Stimulated activated CD8-positive, alpha-beta memory T cell treated with anti-CD3 and anti-CD28 coated beads, Interleukin-15, amount 100 ng/mL, for 24 hours (primary cell): ENCODE results near the gene SLC5A10.

ENCODE experiments used
- DNase-seq: peaks from one replicate; pipeline ENCODE4 v3.0.0-alpha.2; 2020; ENCODE audit warnings: low read depth

The SLC5A10 gene

GRCh38 chr17:18985475-18985874 lies 33.5 kb downstream of the SLC5A10 start:
- no peak for DNase-seq

GRCh38 chr17:18986541-18987229 lies 34.7 kb downstream of the SLC5A10 start:
- no peak for DNase-seq

GRCh38 chr17:18987230-18987610 lies 35.3 kb downstream of the SLC5A10 start:
- DNase-seq: no peak

GRCh38 chr17:18987862-18988545 lies 36.0 kb downstream of the SLC5A10 start:
- DNase-seq: no peak

GRCh38 chr17:18988546-18989173 lies 36.7 kb downstream of the SLC5A10 start:
- no peak for DNase-seq

GRCh38 chr17:18990331-18990730 lies 38.4 kb downstream of the SLC5A10 start:
- DNase-seq: no peak

GRCh38 chr17:18991531-18992315 lies 39.8 kb downstream of the SLC5A10 start:
- DNase-seq: no peak

GRCh38 chr17:18992454-18993130 lies 40.6 kb downstream of the SLC5A10 start:
- DNase-seq: no peak

GRCh38 chr17:18993905-18994526 lies 42.1 kb downstream of the SLC5A10 start:
- DNase-seq: no peak

GRCh38 chr17:18994631-18995030 lies 42.7 kb downstream of the SLC5A10 start:
- DNase-seq: no peak

- DNase-seq: no peak
Measured at GRCh38 chr17:18995220-18995619, 43.3 kb downstream of the SLC5A10 start.

- no peak for DNase-seq
Measured at GRCh38 chr17:18996458-18996857, 44.5 kb downstream of the SLC5A10 start.

GRCh38 chr17:18997650-18998196 lies 45.8 kb downstream of the SLC5A10 start:
- DNase-seq: no peak

- DNase-seq: no peak
Measured at GRCh38 chr17:18999394-18999793, 47.4 kb downstream of the SLC5A10 start.

- DNase-seq: no peak
Measured at GRCh38 chr17:18999911-19000310, 47.9 kb downstream of the SLC5A10 start.

GRCh38 chr17:19000531-19001325 lies 48.8 kb downstream of the SLC5A10 start:
- no peak for DNase-seq

- DNase-seq: no peak
Measured at GRCh38 chr17:19001907-19002590, 50.1 kb downstream of the SLC5A10 start.

GRCh38 chr17:19002805-19003542 lies 51.0 kb downstream of the SLC5A10 start:
- no peak for DNase-seq
